NCI-H226 (cell line): ENCODE data around the gene AMOTL1.
A peak's percentile ranks its signal among the peaks of the same experiment; 100 is the strongest.
"Not testable (repeated sequence)": the region's sequence is repeated elsewhere in the genome, so short reads cannot be mapped to it uniquely, and the experiment has no call there.

ENCODE experiments used
- DNase-seq: peaks from one replicate; pipeline ENCODE4 v3.0.0-alpha.2; 2015

The AMOTL1 gene

DNA sequence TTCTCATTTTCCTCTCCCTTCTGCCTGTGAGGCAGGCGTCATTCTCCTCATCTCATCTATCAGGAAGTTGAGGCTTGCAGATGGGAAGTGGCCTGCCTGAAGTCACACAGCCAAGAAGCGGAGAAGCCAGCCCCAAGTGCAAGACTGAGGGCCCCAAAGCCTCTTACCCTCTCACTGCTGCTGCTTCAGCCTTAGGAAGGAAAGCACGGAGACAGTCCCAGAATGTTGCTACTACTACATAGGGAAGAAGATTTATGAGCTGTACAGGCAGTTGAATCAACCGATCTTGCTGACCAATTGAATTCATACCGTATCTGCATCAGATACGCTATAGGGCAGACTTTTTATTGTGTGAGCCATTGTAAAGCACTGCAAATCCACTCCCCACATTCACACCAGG is 116.2 kb downstream of the AMOTL1 start:
- no peak for DNase-seq

DNA sequence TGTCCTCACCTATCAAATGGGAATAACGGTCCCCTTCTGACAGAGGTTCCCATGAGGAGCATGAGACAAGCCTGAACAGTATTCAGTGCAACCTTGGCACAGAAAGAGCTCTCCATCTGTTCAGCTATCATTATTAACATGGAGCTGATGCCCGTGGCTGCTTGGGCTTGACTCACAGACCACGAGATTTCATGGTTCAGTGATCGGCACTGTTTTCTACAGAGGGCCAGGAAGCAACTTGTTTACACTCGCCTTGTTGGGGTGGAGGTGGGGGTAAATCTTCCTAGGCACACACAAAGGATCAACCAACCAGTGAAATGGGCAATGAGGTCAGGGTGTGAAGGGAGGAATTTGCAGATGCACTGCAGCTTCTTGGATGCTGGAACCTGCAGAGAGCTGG is 117.0 kb downstream of the AMOTL1 start:
- peak; percentile 33 for DNase-seq

DNA sequence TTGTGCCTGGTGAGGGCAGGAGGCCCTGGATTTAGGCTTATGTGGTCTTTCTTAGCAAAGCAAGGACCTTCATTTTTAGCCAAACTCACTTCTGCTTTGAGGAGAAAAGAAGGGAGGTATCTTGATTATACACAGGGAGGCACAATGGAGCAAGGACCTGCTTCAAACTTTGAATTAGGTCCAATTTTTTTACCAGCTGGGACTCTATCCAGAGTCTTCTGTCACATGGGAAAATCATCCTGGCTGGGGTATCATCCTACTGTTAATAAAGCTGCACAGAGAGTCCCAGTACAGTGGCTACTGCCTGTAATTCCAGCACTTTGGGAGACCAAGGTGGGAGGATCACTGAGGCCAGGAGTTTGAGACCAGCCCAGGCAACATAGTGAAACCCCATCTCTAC is 117.4 kb downstream of the AMOTL1 start:
- DNase-seq = no peak

DNA sequence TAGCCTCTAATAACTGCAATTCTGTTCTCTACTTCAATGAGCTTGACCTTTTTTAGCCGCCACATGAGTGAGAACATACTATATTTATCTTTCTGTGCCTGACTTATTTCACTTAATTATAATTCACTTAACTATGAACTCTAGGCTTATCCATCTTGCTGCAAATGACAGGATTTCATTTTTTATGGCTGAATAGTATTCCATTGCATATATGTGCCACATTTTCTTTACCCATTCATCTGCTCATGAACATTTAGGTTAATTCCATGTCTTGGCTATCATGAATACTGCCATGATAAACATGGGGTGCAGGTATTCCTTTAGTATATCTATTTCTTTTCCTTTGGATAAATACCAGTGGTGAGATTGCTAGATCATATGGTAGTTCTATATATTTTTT is 120.0 kb downstream of the AMOTL1 start:
- DNase-seq = no peak

DNA sequence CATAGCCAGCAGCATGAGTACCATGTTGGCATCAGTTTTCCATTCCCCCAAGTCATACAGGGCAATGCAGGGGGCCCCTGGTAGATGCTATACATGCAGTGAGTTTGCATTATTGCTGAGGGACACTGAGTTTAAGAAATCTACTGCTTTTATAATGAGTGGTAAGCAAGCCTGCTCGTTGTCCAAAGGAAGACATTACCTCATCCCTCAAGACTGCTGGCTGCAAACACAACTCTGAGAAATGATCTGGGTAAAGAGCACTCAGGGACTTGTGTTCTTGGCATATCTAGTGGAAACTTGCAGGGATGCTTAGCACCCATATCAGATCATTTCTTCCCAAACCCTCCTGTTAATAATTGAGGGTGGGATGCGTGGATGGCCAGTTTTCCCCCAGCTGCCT is 127.3 kb downstream of the AMOTL1 start:
- DNase-seq = peak; percentile 65

DNA sequence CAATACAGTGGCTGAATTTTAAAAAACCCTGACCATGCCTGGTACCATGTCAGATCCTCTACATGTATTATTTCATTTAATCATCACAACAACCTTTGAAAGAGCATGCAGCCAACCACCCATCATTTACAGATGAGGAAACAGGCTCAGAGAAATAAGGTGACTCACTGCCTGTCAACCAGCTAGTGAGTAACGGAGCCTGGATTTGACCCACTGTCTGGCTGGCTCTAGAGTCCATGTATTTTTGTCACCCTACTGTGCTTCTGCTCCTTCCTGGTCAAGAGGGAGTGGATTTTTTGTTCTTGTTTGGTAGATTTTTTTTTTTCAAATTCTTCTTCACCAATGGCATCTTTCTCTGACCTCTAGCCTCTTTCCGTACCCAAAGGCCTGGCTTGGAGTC is 127.8 kb downstream of the AMOTL1 start:
- DNase-seq = peak; percentile 44

DNA sequence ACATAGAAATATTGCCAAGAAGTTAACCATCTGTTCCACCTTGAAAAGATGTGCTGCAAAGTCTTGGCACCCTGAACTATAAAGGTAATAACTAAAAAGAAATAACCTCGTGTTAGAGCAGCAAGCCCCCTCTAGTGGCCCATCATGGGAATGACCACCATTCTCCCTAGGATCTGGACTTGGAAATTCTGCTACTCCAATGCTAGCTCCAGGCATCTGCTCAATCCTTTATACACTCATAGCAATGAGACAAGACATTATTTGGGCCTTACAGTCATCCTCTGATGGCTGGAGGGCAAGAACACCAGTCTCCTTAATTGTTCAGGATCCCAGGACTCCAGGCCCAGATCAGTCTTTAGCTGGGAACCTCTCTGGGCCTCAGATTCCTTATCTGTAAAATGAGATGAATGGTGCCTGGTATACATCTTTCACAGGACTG is 129.2 kb downstream of the AMOTL1 start:
- DNase-seq = peak; percentile 25

DNA sequence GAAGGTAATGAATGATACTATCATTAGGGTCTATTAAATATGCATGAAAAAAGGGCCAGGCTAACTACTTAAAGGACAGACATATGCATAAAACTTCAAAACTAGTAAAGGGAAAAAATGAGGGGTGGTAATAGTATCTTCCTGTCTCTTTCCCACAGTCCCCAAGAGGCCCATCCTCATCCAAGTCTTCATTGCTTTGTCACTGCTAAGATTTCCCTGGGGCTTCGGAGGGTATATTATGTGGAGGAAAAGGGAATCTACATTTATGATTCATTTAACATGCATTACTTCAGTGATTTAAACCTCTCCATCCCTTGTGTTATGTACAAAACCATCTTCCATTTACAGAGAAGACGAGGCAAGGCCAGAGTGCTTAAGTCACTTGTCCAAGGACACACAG is 139.1 kb downstream of the AMOTL1 start:
- DNase-seq = no peak

DNA sequence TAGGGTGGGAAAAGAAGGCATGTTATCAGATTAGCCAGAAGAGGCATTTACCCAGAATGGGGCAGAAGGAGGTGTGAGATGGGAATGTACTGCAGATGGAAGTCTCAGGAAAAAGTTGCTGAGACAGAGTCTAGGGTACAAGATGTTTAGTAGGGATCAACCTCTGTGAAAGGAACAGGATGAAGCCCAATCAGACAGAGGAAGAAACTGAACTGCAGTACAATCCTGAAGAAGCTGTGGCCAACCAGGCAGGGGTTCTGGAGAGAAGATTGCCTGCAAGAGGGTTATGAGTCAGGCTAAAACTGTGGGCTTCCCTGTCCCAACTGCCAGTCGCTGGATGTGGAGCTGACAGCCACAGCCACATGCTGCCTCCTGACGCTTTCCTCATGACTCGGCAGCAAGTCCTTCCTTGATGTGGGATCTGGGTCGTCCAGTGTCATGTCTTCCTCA is 141.2 kb downstream of the AMOTL1 start:
- DNase-seq = no peak

DNA sequence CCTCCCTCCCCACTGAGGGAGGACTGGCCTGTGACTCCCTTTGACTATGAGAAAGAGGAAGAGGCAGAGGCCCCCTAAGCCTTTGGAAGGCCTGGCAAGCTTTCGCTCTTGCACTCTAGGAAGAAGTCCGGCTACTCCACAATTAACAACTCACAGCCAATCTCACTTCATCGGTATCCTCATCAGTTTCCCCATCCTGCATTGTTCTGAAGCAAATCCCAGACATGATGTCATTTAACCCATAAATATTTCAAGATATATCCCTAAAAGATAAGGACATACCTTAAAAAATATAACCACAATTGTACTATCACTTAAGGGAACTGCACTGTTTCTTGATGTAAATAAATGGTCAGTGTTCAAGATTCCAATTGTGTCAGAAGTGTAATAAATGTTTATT is 142.1 kb downstream of the AMOTL1 start:
- DNase-seq = no peak

DNA sequence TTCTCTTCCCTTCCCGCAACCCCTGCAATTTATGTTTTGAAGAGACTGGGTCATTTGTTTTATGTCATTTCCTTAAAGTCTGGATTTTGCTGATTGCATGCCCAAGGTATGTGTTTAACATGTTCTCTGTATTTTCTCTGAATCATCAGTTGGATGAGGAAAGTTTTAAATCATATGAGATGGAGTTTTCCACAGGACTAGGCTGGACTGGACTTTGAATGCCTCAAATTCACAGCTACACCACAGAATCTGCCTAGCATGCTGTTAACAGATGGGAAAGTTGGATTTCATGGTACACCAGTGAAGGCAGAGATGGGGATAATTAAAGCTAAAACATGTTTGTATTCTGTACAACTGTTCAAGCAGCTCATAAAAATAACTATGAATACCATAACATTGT is 142.6 kb downstream of the AMOTL1 start:
- DNase-seq = no peak

DNA sequence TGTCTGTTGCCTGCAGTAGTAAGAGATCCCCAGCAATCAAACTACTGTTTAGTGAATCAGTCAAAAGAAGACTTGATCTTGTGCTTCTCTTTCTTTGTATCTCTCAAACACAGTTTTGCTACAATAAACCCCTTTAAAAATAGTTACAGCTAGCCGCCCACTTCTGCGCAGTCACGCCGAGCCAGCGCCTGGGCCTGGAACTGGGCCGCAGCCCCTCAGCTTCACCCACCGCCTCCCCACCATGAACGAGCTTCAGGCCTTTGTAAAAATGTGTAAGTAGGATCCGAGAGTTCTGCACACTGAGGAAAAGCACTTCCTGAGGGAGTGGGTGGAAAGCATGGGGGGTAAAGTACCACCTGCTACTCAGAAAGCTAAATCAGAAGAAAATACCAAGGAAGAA is 144.7 kb downstream of the AMOTL1 start:
- DNase-seq = no peak

DNA sequence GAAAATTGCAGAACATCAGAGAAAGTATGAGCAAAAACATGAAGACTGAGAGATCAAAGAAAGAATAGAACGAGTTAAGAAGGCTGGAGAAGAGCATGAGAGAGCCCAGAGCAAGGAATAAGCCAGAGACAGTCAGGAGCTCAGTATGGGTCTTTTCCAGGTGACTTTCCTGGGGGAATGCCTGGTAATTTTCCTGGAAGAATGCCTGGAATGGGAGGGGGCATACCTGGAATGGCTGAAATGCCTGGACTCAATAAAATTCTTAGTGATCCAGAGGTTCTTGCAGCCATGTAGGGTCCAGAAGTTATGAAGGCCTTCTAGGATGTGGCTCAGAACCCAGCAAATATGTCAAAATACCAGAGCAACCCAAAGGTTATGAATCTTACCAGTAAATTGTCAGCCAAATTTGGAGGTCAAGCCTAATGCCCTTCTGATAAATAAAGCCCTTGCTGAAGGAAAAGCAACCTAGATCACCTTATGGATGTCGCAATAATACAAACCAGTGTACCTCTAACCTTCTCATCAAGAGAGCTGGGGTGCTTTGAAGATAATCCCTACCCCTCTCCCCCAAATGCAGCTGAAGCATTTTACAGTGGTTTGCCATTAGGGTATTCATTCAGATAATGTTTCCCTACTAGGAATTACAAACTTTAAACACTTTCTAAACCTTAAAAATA is 145.7 kb downstream of the AMOTL1 start:
- DNase-seq = not testable (repeated sequence)

DNA sequence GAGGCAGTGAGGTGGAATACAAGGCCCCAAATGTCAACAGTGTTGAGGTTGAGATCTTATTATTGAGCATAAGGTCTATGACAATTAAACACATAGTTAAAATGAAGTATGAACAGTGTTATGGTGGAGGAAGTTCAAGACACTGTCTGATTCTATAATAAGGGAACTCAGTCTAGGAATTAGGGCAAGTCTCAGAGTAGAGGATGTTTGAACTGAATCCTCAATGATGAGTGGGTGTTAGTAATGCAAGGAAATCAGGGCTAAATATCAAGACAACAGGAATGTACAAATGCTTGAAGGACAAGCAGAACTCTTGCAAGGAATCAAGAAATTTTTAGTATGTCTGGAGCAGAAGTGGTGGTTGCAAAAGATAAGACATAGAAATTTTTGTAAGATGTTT is 152.2 kb downstream of the AMOTL1 start:
- DNase-seq = no peak

DNA sequence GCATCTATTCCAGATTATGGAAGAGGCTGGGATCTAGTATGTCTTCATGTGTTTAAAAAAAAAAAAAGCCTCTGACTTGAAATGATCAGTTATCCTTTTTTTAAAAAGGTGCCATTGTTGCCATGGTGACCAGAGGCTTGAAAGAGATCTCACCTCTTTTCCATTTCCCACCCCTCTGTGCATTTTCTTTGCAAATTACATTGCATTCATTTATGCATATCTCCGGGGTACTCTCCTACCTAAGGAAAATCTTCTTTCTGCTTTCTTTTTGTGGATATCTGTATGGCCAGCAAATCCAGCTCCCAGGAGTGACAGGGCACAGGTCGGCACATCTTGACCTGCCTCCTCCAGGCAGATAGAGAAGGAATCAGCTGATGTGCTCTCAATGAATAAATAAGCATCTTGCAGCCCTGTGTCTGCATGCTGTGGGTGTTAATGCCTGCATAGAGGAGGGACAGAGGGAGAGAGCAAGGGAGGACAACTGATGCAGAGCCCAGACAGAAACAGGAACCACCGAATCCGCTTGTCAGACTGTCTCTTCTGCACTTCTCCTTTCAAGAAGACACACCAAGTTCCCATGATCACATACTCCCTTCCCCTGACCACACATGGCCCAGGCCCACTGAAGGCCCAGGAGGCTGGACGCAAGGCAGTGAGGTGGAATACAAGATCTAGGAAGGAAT is 154.3 kb downstream of the AMOTL1 start:
- DNase-seq = no peak

DNA sequence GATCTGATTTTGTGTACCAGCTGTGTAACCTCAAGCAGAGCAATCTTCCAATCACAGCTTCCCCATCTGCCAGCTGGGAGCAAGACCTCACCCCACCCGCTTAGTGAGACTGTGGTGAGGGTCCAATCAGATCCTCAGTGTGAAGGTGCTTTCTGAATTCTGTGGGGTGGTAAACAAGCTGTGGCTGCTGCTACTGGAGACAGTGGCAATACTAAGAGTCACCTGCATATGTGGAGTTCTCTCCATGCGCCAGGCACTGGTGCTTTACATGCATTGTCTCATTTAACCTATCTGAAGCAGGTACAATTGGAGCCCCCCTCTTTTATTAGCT is 154.8 kb downstream of the AMOTL1 start:
- no peak for DNase-seq

DNA sequence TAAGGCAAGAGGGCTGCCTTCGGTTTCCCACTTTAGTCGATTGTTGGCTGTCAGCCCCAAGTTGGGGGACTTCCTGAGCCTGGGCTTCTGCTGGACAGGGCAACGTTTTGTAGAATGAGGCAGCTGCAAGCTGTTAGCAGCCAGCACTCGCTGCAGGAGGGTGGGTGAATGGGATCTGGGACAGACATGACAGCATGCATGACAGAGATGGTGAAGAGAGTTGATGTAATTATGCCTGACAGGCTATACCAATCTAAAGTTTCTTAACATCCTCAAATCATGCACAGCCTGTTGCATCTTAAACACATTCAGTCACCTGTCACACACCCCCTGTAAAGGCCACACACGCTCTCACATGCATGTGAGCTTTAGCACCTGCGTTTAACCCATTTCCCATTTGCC is 156.0 kb downstream of the AMOTL1 start:
- no peak for DNase-seq

DNA sequence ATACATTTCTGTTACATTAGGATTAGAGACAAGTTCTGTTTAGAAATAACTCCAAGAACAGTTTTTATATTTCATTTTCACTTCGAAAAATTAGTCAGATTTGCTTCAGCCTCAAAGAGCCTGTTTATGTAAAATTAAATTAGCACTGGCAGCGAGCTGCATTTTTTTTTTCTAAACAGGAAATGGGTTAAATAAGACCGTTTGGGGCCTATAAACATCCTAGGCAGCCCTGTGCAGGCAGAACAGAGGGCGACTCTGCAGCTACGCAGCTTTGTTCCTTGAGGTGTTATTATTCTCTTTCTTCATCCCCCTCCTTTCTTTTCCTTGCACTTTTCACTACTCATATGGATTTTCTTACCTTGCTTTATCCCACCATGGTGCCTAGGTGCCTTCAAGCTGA is 156.5 kb downstream of the AMOTL1 start:
- no peak for DNase-seq

DNA sequence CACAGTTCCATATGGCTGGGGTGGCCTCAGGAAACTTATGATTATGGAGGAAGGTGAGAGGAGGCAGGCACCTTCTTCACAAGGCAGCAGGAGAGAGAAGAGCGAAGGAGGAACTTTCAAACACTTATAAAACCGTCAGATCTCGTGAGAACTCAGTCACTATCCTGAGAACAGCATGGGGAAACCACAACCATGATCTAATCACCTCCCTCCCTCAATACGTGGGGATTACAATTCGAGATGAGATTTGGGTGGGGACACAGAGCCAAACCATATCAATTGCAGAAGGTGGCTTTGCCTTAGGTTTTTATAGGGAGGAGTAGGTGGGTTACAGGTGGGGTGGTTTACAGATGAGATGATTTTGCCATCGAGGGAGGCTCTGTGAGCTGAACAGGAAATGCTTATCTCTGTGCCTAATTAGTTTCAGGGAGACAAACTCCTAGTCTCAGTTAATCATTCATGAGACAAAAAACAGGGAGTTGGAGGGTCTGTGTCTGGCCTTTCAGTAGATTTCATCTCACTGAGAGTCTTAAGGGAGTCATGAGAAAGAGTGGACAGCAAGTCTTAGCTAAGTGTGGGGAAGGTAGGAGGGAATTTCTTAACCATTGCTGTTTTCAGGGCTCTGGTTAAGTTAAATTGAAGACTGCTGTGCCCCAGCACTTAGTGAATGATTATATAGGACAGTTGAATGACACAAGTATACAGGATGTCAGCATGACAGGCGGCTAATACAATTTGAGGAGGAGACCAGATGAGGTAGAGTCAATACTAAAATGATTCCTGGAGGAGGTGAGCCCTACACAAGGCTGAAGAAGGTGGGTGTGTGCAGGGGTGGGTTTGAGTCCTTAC is 157.5 kb downstream of the AMOTL1 start:
- no peak for DNase-seq

DNA sequence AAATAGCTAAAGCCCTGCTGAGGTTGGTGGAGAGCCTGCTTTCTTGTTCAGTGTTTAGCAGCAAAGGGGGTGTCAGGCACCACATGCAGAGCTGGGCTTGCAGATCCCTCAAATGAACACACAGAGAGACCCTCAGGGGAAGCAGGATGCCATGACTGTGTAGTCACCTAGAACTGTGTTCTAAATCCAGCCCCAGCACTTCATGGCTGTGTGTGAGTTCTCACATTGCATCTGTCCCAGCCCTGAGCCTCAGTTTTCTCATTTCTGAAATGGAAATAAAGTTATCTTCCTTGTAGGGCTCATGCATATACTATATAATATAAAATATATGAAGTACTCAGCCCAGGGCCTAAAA is 158.1 kb downstream of the AMOTL1 start:
- DNase-seq = no peak
